Retinal pigment epithelial cell (primary cell): ENCODE results near the gene NPAS3.

ENCODE experiments used
- DNase-seq: peaks from one replicate; pipeline ENCODE4 v3.0.0-alpha.2; 2010; ENCODE audit warnings: low read depth
- H3K4me3 ChIP-seq: 2 replicates; pipeline ENCODE4 v1.5.1; 2011; ENCODE audit warnings: mild to moderate bottlenecking, low read length, control low read depth, moderate library complexity
- CTCF ChIP-seq: conservative IDR thresholded peaks from 2 replicates; pipeline ENCODE4 v1.5.1; 2011; ENCODE audit warnings: low read depth, low read length, control low read depth, inconsistent platforms

NPAS3 gene

GRCh38 chr14:33375196-33375595, 436.5 kb downstream of the NPAS3 start:
- no peak for DNase-seq
- H3K4me3 ChIP-seq = no peak overlapping the region
- TF ChIP-seq CTCF = no peak

DNA sequence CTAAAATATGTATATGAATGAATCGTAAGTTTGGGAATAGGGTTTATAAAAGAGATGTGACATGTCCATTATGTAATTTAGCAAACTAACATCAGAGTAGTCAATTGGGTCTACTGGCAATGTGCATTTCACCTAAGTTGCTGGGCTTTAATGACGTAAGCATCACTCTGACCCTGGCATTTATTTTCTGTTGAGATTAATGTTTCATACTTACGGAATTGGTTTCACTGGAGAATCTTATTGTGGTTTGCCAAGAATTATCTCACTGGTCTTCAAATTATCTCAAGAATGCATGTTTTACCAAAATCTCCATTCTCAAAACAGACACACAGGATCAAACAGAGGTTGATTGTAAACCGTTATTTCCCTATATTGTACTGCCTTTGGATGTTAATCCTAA, 437.1 kb downstream of the NPAS3 start:
- H3K4me3 ChIP-seq = no peak overlapping the region
- no peak for TF ChIP-seq CTCF
- DNase-seq = no peak

GRCh38 chr14:33376510-33376909, 437.8 kb downstream of the NPAS3 start:
- no peak for DNase-seq
- no peak for TF ChIP-seq CTCF
- no peak overlapping the region for H3K4me3 ChIP-seq

DNA sequence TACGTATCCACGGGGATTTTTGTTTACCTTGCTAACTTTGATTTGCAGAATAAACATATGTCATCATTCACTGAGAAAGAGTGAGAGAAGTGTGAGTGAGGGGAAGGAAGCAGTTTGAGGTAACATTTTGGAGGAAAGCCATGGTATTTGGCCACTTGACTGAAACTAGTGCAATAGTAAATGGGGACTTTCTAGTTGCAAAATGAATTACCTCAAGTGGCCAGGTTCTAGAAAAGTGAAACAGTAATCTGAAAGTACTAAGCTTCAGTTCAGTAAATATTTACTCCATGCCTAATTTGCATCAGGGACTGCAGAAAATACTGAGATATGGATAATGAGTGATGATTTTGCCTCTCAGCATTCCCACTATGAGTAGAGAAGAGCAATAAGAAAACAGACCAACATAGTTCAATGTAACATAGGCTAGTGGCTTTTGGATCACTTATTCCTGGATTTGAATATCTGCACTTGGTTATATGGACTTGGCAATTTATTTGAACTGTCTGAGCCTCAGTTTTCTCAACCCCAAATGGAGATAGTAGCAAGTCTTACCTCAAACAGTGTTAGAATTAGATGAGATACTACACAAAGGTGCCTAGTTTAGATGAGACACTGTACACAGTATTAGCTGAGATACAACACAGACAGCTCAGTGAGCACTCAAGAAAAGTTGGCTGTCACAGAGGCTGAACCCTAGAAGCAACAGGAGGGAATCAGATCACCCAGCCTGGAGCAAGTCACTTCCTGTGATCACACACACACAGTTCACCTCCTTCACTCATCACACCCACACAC, 439.1 kb downstream of the NPAS3 start:
- DNase-seq = no peak
- H3K4me3 ChIP-seq = no peak overlapping the region
- TF ChIP-seq CTCF = no peak

DNA sequence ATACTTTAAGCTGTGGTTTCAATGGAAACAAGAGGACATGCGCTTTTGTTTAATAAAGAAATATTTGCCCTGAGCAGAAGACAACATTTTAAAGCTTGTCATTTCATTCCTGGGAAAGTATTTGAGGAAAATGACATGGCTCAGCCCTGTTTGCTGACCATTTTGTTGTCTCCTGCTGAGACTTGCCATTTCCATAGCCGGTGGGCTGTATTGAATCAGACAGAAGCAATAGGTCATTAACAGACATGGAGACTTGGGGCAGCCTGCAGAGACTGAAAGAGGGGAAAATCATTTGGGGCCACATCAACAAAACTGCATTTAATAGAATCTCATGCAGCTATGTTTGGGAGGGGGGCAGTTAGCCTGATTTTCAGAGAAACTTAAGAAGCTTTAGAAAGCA, 443.0 kb downstream of the NPAS3 start:
- H3K4me3 ChIP-seq = no peak overlapping the region
- no peak for DNase-seq
- TF ChIP-seq CTCF = no peak

DNA sequence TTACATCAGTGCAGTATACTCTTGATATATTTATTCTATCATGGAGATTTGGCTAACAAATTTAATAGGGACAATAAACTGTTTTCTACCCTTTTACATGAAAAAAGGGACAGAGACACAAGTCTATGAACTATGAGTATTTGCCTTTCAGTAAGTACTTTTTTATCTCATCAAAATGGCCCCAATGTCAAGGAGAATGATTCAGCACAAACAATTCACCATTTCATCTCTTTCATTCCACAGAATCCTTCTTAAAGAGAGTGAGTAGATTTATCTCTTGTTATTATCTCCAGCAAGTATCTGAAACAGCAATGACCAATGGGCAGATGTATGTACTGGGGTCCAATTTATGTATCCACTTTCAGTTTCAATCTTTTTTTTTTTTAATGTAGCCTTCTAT, 447.5 kb downstream of the NPAS3 start:
- no peak for TF ChIP-seq CTCF
- no peak for DNase-seq
- H3K4me3 ChIP-seq = no peak overlapping the region

DNA sequence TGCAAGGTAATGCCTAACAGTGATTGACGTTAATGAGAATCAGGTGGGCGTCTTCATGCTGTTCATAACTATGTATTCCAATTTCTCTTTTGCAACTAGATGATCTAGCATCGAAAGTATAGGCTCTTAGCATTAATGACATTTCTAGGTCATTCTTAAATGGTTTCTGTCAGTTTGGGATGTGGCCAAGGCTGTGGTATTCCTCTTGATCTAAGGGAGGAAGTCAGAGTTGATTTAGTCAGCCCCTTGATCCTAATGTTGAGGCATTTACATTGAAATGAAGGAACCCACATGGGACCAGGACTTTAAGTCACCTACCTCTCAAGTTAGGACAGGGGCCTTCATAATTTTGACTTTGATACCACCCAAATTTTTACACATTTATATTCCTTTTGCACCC, 448.1 kb downstream of the NPAS3 start:
- H3K4me3 ChIP-seq = no peak overlapping the region
- DNase-seq = peak; percentile 24
- no peak for TF ChIP-seq CTCF
